Activated T-cell treated with anti-CD3 and anti-CD28 coated beads, Interleukin-2, amount 50 U/mL, for 48 hours (primary cell): Measurements from ENCODE around the gene PPM1H.

Experiments
- DNase-seq, 2 experiments: peaks; one replicate each; pipeline ENCODE4 v3.0.0-alpha.2; 2020

PPM1H gene

DNA sequence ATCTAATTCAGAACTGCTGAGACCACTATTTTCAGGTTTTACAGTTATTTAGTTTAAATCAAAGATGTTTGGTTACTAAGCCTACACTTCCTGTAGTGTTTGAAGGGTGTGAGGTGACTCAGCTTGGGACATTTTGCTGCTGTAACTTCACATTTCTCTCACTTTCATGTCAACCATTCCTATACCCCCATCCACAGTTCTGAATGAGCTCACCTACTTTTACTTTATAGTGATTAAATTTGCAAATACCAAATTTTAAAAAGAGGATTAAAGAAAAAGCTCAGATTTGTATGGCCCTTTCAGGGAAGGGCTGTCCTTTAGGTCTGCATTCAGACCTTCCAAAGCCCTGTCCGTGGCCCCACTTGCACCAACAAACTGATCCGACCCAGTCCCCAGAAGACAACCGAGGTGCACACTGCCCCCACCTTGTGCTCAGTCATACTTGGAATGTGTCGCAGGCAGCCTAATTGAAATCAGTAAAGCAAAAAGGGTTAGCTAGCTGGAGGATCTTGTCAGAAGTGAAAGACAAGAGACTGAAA is 294.0 kb downstream of the PPM1H start:
- peak; percentile 67 to 68 for DNase-seq

DNA sequence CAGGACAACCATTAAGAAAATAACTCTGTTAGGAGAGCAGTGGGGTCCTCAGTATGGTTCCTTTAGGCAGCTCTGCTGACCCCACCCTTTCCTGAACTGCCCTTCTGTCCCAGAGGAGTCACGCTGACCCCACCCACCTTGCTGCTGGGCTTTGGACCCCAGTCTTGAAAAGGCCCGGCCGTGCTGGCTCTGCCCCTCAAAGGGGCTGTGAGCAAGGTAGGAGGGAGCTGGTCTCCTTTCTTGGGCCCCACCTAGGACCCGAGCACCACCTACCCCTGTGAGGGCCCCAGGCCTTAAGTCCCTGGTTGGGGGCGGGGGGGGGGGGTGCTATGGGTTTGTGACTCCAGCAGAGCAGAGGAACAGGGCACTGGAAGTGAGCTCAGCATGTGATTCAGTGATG is 297.3 kb downstream of the PPM1H start:
- no peak for DNase-seq

DNA sequence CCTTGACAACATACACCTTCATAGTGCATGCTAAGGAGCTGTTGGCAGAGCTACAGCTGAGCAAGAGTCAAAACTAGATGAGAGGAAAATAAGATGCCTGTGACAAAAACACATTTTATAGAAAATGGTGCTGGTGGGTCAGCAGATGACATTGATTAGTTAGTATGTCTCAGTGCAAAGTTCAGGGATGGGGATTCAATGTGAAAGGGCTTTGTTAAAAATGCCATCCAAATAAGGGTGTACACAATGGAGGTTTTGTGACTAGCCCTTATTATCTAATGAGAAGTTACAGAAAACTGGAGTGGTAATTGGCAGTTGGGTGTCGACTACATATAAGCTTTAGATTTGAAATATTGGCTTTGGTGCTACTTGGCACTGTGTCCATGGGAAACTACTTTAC is 299.3 kb downstream of the PPM1H start:
- no peak for DNase-seq

DNA sequence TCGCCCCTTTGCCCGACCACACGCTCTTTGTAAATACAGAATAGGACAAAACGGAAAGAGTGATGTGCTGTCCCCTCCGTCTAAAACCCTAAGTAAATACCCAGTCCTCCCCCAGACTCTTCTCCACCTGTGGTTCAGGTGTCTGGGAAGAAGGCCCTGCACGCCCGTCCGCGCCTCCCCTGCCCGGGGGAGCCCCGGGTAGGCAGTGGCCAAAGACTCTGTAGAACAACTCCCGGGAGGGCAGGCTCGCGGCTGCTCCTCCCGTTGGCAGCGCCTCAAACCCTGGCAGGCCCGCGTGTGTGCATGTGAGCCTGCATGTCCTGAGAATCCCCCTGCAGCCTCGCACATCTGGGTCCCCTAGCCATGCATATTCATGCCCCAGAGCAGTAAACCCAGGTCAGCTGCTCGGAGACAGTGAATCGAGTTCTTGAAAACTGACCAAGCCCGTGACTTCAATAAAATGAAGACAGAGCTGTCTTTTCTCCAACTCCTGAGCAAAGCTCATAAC is 302.5 kb downstream of the PPM1H start:
- DNase-seq, result peak in 1 of 2 experiments; percentile 32

DNA sequence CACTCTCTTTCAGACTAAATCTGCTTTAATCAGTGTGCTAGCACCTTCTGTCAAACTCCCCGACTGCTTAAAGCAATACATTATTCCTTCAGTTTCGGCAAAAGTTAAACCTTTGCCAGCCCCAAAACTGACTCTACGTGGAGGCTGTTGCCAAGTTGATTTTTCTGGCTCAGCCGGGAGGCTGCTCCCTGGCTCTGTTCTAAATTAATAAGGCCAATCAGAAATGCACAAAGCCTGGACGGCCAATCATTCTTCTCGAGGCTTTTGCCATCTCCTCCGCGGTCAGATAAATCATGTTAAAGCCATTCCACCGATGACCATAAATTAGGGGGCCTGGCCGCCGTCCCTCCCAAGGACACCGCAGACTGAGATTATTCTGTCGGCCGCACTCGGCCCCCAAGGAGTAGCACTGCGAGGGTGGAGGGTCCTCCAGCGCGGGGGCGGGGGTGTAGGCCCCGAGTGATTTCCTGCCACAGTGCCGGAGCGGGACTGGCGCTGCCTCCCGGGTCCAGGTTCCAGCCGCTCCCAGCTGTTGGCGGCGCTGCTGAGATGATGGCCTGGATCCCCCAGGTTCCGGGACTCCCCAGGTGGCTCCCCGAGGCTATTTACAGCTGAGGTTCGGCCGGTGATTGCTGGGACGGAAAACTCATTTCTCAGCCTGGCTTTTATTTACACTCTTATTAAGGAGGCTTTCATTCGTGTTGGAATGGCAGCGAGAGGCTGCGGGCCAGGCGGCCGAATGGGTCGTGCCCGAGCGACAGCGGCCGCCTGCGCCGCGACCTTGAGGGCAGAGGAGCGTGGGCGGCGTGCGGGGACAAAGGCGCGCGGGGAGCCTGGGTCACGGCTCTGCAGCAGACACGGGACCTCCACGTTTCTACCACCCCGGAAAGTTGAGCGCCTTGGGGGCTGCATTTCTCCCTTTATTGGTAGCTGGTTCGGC is 303.2 kb downstream of the PPM1H start:
- peak; percentile 29 to 38 for DNase-seq

DNA sequence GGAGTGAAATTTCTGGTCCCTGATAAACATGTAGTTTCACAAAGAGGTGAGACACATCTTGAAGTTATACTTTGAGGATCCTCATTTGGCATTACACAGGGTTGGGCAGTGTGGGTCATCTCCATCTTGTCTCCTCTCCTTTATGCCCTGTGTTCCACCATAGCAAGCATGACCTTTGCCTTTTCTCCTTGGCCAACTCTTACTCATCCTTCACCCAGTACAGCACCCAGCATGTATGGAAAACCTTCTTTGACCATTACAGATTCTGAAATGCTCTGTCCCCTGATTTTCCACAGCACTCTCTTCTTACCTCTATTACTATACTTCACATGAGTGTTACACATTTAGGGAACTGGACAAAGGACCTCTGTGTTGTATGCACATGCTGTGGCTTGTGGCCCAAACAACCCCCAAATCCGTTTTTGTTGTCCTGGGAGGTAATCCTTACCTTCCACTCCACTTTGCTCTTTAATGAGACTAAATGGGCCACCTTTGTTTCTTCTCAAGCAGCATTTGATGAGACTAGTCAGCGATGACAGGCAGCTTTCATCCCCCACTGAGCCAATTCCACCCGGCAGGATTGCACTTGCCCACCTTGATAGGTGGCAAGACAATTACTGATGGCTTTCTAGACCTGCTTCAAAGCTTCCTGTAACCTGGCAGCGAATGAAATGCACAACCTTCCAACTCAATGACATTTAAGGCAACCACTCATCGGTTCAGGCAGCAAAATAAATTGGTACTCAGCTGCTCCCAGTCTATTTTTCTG is 304.8 kb downstream of the PPM1H start:
- DNase-seq, result no peak

DNA sequence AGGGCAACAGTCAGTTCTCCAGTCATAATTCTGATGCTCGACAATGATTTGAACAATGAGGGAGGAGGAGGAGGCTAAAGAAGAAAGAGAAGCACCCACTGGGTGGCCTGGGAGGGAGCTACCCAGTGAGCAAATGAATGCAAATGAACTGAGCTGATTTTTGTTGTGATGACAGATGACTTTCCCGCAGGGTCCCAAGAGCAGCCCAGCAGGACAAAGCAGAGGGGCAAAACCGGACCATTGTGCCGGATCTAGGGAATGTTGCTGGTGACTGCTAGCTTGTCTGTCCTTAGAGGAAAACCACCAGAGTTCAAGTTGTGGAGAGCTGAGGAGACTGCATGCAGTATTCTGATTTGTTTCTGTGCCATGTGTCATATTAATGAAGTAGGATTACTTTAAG is 305.5 kb downstream of the PPM1H start:
- no peak for DNase-seq

DNA sequence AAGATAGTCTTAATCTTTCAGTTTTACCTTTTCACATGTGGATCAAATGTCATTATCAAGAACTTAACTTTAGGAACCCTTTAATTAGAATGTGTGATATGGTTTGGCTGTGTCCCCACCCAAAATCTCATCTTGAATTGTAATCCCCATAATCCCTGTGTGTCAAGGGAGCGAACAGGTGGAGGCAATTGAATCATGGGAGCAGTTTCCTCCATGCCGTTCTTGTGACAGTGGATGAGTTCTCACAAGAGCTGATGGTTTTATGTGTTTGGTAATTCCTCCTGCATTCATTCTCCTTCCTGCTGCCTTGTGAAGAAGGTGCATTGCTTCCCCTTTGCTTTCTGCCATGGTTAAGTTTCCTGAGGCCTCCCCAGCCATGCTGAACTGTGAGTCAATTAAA is 307.8 kb downstream of the PPM1H start:
- DNase-seq, result no peak

DNA sequence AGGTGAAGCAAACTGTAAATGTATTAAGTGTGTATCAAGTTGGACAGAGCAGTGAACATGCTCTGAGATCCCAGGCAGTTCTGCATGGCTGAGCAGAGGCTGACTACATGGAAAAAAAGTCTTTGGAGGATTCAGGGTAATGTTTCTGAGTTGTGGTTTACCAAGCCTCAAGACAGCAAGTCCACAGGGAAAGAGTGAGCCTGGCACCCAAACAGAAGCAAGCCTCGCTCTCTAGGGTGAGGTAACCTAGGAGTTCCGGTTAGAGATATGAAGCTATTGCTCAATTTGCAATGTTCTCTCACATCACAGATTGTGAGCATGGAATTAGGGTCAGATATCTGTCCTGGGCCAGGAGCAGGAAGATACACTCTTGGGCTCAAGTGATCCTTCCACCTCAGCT is 309.7 kb downstream of the PPM1H start:
- DNase-seq, result no peak

DNA sequence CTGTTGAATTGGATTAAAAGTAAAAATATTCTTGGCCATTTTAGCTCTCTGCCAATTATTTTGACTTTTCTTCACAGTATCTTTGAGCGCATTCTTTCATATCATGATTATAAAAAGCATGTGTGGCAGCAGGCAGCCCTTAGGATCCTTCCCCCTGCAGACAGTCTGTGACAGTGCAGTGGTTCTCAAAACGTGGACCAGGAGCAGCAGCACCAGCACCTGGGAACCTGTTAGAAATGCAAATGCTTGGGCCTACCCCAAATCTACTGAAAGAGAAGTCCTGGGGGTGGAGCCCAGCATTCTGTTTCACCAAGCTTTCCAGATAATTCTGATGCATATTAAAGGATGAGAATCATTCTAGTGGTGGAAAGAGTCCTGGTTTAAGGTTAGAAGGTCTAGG is 312.8 kb downstream of the PPM1H start:
- no peak for DNase-seq

DNA sequence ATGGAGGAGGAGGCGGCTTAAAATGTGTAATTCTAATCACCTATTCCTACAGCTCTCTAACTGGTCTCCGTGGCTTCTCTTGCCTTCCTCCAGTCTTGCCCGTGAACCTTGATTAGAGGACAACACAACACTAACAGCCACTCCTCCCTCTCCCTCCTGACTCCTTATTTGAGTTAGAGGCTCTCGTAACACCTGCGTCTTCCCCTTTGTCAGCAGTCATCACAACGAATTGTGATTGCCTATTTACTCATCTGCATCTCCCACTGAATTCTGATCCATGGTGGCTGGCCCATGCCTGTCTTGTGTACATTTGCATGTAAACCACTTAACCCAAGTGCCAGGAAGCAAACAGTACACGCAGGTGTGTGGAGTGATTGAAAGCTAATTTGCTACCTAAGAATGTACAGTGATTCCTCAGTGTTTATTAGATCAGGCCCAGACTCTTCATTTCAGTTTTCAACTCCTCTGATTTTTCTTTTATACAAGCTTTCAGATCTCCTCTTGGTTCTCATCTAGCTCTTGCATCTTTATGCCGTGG is 313.8 kb downstream of the PPM1H start:
- no peak for DNase-seq

DNA sequence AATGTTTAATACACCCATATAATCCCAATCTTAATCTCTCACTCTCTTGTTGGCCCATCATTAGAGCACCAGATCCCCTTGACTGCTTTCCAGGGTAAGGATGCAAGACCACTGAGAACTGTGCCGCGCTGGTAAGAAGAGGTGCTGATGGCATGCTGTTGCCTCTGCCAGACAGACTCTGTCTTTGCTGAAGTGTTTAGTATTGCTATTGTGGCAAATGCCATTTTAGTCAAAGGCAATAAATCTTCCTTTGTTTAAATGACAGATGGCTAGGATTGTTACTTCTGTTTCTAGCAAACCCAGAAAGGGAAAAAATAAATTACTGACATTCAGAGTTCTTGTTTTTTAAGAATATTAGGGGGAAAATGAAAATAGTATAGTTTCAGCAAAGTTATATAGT is 316.0 kb downstream of the PPM1H start:
- no peak for DNase-seq

DNA sequence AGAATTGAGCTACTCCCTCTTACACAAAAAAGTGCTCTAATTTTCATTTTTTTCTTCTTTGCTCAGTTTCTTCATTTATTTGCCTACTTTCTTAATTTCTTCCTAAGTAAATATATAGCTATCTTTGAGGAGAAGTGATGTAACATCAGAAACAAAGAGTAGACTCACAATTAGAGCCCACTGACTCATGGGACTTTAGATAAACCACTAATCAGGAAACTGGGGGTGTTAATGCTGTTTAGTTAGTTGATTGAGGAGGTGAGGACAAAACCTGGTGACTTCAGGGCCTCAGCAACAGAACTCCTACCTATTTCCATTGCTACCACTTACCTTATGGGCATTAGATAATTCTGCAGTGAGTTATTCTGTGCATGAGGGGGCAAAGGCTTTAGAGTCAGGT is 316.6 kb downstream of the PPM1H start:
- no peak for DNase-seq

DNA sequence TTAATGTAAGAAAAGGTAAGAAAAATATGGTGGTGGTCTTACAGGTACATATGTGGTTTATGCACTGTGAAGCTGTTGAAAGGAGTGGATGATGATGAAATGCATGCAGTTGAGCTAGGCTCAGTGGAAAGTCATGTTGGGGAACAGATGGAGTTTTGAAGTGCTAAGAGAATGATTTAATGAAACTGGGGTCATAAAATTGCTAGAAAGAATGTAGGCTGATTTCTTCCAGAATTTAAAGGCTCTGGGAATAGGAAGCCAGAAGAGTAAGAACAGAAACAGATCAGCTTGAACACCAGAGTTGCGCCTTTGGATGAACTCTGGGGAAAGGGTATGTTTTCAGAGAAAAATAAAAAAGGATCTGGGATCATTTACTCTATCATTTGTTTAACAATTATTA is 321.9 kb downstream of the PPM1H start:
- no peak for DNase-seq

DNA sequence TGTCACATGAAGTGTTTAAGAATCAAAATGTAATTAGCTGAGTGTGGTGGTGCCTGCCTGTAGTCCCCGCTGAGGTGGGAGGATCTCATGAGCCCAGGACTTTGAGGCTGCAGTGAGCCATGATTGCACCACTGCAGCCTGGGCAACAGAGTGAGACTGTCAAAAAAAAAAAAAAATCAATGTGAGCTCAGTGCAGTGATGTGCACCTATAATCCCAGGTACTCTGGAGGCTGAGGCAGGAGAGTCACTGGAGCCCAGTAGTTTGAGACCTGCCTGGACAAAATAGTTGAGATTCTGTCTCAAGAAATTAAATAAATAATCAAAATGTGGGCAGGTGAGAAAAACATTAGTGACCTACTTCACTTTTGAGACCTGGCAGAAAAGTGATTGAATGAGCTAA is 328.3 kb downstream of the PPM1H start:
- DNase-seq, result no peak

DNA sequence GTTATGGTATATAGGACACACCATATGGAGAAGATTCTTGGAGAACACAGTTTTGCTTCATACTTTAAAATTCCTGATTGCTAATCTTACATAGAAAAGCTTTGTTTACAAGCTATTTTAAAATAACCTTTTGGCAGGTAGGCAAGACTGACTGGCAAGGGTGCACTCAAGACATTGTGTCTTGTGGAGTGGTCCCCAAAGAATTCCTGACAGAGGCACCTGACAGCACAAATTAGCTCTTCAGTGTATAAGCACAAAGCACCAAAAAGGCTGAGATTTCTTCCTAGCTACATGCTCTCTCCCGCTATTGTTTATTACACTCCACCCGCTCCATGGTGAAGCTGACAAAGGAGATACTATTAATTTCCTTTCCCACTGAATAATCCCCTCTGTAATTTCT is 329.0 kb downstream of the PPM1H start:
- DNase-seq, result no peak

DNA sequence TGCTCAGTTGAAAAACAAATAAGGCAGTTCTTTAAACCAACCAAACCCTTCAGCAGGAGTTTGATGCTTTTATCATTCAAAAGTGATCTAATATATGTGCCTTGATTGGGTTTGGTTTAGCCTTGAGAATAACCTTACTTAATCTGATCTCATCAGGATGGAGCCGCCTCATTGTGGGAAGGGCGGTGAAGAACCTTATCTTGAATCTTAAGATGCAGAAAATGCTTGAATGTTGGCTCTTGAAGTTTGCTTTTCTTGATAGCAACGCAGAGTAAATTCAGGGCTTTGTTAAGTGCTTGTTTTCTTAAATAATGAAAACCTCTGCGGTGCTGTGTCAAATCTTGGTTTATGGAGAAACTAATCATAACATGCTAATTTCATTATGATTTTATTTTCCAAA is 330.1 kb downstream of the PPM1H start:
- no peak for DNase-seq

DNA sequence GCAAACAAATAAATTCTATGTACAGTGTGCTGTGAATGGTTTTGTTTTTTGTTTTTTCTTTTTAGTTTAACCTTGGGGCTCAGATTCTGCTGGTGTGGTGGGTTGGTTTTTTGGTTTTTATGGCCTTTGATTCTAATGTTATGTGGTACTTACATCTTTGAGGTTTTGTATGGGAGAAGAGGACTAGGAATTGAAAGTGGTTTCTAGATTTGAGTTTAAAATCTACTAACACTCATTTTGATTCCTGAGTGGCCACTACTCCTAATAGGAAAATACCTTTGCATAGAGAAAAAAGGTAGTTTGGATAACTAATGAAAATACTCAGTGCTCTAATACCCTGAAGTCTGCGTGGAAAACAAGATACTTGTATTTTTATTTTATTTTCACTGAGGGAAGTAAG is 330.6 kb downstream of the PPM1H start:
- DNase-seq, result no peak

DNA sequence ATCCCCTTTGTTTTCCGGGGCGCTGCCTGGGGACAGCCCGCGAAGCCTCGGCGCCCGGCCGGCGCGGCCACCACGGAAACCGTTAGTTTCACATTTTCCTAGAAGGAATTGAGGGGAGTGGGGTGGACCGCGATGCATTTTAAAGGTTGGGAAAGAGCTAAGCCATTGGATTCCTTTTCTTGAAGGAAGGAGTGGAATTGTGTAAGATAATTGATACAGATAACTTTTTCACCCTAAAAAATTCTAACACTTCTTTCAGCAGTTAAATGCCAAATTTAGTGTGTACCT is 331.2 kb downstream of the PPM1H start:
- no peak for DNase-seq

DNA sequence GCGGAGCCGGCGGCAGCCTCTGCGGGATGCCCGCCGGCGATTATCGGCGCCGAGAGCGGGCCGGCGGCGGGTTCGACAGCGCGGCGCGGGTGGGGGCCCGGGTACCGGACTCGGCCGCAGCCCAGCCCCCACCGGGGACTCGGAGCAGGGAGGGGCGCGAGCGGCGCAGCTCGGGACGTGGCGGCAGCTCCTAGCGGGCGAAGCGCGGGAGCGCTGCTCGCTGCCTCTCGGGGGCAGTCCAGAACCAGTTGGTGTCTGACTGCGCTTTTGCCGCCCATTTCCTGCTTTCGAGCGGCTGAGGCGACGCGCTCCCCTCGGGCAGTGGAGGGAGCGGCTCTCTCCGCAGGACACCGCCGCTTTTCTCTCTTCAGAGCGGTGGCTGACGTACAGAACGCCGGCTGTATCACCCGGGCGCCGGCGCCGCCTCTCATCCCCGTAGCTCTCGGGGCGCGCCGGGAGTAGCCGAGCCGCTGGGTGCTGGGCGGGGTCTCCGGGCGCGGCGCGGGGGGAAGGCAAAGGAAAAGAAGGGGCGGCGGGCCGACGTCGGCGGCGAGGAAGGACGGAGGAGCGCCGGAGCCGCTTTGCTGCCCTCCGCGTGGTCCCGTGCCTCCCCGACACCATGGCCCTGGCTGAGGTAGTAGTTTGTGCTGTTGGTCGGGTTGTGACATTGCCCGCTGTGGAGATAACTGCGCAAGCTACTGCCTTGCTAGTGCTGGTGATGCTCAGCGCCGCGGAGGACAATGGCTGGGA is 331.7 kb downstream of the PPM1H start:
- peak; percentile 82 to 87 for DNase-seq

DNA sequence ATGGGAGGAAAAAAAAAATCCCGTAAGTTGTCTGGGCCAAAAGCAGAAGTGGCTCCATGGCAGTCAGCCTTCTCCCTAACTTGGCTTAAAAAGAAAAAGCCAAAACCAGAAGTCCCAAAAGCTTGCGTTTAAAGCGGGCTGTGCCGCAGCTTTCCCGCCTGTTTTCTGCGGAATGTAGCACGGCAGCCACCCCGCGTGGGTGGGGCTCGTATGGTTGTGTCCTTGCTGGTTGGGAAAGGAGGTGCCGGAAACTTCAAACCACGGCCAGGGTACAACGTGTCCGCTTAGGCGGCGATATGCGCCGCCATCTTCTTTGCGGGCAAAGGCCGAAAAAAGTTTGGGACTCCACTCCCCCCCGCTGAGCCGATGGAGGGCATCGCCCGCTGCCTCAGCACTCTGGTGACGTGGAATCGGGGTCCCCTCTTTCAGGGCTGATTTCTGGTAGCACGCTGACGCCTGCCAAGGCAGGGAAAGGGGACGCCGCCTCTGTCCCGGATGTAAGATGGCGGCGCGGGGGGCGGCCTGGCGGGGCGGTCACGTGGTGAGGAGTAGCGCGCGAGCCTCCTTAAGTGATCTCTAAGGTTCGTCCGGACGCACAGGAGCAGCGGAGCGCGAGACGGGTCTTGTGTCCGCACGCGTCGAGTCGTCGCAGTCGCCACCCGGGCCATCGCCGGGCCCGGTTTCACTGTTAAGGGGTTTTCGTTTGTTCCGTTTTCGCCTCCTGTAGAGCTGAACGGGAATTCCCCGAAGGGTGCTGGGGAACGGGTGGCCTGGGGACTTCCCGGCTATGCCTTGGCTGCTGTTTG is 332.5 kb downstream of the PPM1H start:
- peak; percentile 90 to 92 for DNase-seq

DNA sequence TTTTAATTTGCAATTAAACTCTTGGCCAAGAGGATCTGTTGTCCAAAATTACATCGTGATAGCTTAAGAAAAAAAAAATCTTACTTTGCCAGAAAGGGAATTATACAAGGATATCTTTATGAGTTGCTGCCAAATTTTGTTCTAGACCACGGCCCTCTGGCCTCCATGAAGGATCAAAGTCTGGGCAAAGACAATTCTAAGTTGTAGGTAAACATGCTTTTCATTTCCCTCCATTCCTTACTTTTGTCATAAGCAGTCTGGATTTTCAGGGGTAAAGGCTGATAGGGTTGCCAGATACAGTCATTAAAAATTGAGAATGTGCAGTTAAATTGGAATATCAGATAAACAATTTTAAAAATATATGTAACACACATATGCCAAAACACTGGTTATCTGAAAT is 333.2 kb downstream of the PPM1H start:
- DNase-seq, result no peak
